Bronchial epithelial cell (primary cell): ENCODE results near the gene INTS12. TPM values are rescaled to one million over a fixed set of nuclear protein-coding genes. Genes with fewer than 3 reads are reported as not detected.

Experiments
- DNase-seq: peaks from one replicate; pipeline ENCODE4 v3.0.0-alpha.2; 2010; ENCODE audit warnings: low read depth
- FAIRE-seq: peaks from 2 replicates; lab custom pipeline; 2011; peaks lifted over from hg19 to GRCh38; lab: Jason Lieb, UNC
- H3K27me3 ChIP-seq: 2 replicates; pipeline ENCODE4 v1.5.1; 2011; ENCODE audit warnings: low read length; ENCODE audit not compliant: control insufficient read depth, insufficient read depth
- H3K36me3 ChIP-seq: 2 replicates; pipeline ENCODE4 v1.5.1; 2011; ENCODE audit warnings: low read length; ENCODE audit not compliant: control insufficient read depth, insufficient read depth
- H3K4me3 ChIP-seq: 2 replicates; pipeline ENCODE4 v1.5.1; 2011; ENCODE audit warnings: mild to moderate bottlenecking, low read depth, low read length, control low read depth
- total RNA-seq: library from RNA; depleted of rRNA; stranded (reverse); fragments of >200 nt; gene quantifications from 2 replicates; pipeline ENCODE4 v1.2.1, GENCODE V29; 2014
- TF ChIP-seq, protein P1 (sequence below): IDR thresholded peaks from 2 replicates; pipeline ENCODE4 v1.5.1; 2011; ENCODE audit warnings: mild to moderate bottlenecking, moderate library complexity, low read length, control low read depth, inconsistent platforms; ENCODE audit not compliant: insufficient read depth, severe bottlenecking

INTS12 gene
- total RNA-seq, 1 donor from 2014 or later: 24.7 TPM

- Histone ChIP-seq H3K27me3 (no peaks in the 10 kb centered on the region), H3K36me3 (no peaks in the 10 kb centered on the region), H3K4me3 (no peak overlapping the region)
- TF ChIP-seq, protein P1, sequence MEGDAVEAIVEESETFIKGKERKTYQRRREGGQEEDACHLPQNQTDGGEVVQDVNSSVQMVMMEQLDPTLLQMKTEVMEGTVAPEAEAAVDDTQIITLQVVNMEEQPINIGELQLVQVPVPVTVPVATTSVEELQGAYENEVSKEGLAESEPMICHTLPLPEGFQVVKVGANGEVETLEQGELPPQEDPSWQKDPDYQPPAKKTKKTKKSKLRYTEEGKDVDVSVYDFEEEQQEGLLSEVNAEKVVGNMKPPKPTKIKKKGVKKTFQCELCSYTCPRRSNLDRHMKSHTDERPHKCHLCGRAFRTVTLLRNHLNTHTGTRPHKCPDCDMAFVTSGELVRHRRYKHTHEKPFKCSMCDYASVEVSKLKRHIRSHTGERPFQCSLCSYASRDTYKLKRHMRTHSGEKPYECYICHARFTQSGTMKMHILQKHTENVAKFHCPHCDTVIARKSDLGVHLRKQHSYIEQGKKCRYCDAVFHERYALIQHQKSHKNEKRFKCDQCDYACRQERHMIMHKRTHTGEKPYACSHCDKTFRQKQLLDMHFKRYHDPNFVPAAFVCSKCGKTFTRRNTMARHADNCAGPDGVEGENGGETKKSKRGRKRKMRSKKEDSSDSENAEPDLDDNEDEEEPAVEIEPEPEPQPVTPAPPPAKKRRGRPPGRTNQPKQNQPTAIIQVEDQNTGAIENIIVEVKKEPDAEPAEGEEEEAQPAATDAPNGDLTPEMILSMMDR: no peak
- FAIRE-seq (no peak), DNase-seq (no peak)
Observed at GRCh38 chr4:105634402-105635080, 73.9 kb downstream of the INTS12 start.

DNA sequence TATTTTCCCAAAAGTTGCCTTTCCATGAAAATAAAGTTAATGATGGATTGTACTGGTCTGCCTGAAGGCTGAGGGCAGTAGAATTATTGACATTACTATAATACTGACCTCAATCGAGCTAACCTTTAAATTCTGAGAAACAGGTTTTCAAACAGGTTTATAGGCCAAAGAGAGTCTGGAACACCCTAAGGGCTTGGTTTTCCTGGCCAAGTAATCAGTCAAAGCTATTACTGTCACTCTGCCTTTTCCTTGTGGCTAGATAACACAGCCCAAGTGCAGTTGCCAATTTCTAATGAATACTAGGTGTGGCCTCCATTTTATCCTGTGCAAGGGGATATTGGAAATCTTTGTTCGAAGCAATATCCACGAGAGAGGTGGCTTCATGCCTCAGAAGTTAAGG lies 75.2 kb downstream of the INTS12 start:
- TF ChIP-seq, protein P1: no peak
- peak; percentile 77 for DNase-seq
- no peak for FAIRE-seq
- H3K36me3 ChIP-seq: no peaks in the 10 kb centered on the region
- H3K27me3 ChIP-seq: no peaks in the 10 kb centered on the region
- no peak overlapping the region for H3K4me3 ChIP-seq

Other genes starting within 250 kb of the INTS12 start
- gene PPA2, start 234.6 kb downstream of the INTS12 start, total RNA-seq: 91.1 and 97.3 TPM in 2 replicates
- 0.26 TPM in 1 of 2 replicates, not detected in the other for gene ARHGEF38, start 156.1 kb downstream of the INTS12 start, total RNA-seq
- 13.7 and 17.1 TPM in 2 replicates for gene GSTCD, start 95 bp upstream of the INTS12 start, total RNA-seq
- gene NPNT, start 186.8 kb upstream of the INTS12 start, total RNA-seq: 1.1 and 5.0 TPM in 2 replicates